A549 treated with CpdA at 1 μM for 4 hours (cell line): ENCODE measurements around the gene HESX1. TPM values are rescaled to one million over a fixed set of nuclear protein-coding genes. Genes with fewer than 3 reads are reported as not detected.

Source experiments
- total RNA-seq: library from RNA; stranded (reverse); fragments of 200-300 nt; extraction: Qiagen RNA extraction; gene quantifications from 5 replicates; pipeline ENCODE4 v1.2.3, GENCODE V29; 2022; ENCODE audit warnings: low read depth

HESX1 gene
- 0.23 to 0.51 TPM (median 0.37 TPM) in 3 of 5 replicates, not detected in the others for total RNA-seq

DNA sequence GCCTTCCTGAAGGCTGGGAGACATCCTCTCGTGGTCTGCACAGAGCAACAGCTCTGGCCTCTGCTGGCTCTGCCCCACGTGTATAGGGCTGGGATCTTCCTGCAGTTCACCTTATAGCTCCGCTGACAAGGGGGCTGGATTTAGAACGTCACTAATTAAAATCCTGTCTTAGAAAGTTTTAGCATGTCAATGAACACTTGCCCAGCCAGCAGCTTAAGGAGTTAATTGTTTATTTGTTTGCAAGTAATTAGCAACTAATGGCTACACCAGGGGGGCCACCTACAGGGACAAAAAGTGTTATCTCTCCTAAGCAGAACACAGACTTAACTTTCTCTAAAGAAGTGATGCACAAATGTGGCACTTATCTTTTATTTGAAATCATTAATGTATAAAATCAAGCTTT lies at the start of gene HESX1:
Gene HESX1 (minus strand): TSS at position 84 of the 403 bp plus-strand sequence. CDS start 60 bp downstream, at position 24.

GRCh38 chr3:57227204-57227929 lies 27.6 kb upstream of the HESX1 start, which contains the start of gene APPL1:
Gene APPL1 (plus strand): TSS chr3:57227729. CDS start chr3:57227884, 155 bp downstream.

GRCh38 chr3:57164657-57165573 lies 34.9 kb downstream of the HESX1 start, which contains the start of gene IL17RD:
Gene IL17RD (minus strand): TSS chr3:57165353. CDS start chr3:57165286, 67 bp downstream.

Other genes with a start within 250 kb of the HESX1 start
- 0.44 to 0.59 TPM (median 0.47 TPM) in 5 replicates for gene SPATA12, start 139.3 kb downstream of the HESX1 start, total RNA-seq
- gene IL17RD, start 34.6 kb downstream of the HESX1 start, total RNA-seq = 0.47 to 1.4 TPM (median 1.2 TPM) in 5 replicates
- 12.1 to 19.1 TPM (median 17.7 TPM) in 5 replicates for gene APPL1, start 27.8 kb upstream of the HESX1 start, total RNA-seq
- not detected in 5 replicates for gene ASB14, start 92.7 kb upstream of the HESX1 start, total RNA-seq